Measurements from ENCODE around the gene WNT11.

The WNT11 gene

GRCh38 chr11:76194872-76195668 is 11.2 kb downstream of the WNT11 start:
- WGBS (ENCODE audit: insufficient coverage) = 95% methylated on average over 17 of the region's 21 CpGs
- no peaks in the 10 kb centered on the region for H3K9me3 ChIP-seq (ENCODE audit: control extremely low read depth in 1 of 5, control insufficient read depth in 4 of 5, insufficient read depth in 2 of 5, low read depth in 1 of 5, low read length in 4 of 5)
- H3K27ac ChIP-seq (ENCODE audit: insufficient read depth in 1 of 2, low read depth in 1 of 2, low read length in 2 of 2, poor library complexity in 1 of 2, severe bottlenecking in 2 of 2) = no peak overlapping the region
- no peak overlapping the region for H3K4me3 ChIP-seq (ENCODE audit: control insufficient read depth in 1 of 7, extremely low read depth in 1 of 7, insufficient read depth in 4 of 7, low read depth in 2 of 7, low read length in 6 of 7)
- no peaks in the 10 kb centered on the region for H3K27me3 ChIP-seq (replicated peaks in 2 of 5; ENCODE audit: control insufficient read depth in 4 of 5, insufficient read depth in 5 of 5, low read length in 4 of 5)
- no peaks in the 10 kb centered on the region for H3K4me1 ChIP-seq (ENCODE audit: control extremely low read depth in 1 of 4, control insufficient read depth in 4 of 4, insufficient read depth in 4 of 4, low read length in 3 of 4)
- CTCF ChIA-PET = interaction anchor here (0.9 to 2.3 kb wide), 5 partner anchors 9 to 39 kb away, joined by 3 to 12 read pairs (median 3); partner anchors contain the start of gene WNT11
- H3K36me3 ChIP-seq (ENCODE audit: control insufficient read depth in 4 of 4, insufficient read depth in 4 of 4, low read length in 3 of 4) = no peaks in the 10 kb centered on the region
- POLR2A ChIA-PET = no interaction called here
- no peak for DNase-seq

- H3K4me1 ChIP-seq (ENCODE audit: control extremely low read depth in 1 of 4, control insufficient read depth in 4 of 4, insufficient read depth in 4 of 4, low read length in 3 of 4) = no peaks in the 10 kb centered on the region
- H3K27me3 ChIP-seq (replicated peaks in 2 of 5; ENCODE audit: control insufficient read depth in 4 of 5, insufficient read depth in 5 of 5, low read length in 4 of 5) = no peaks in the 10 kb centered on the region
- 94% methylated on average over 9 of the region's 9 CpGs for WGBS (ENCODE audit: insufficient coverage)
- no peaks in the 10 kb centered on the region for H3K36me3 ChIP-seq (ENCODE audit: control insufficient read depth in 4 of 4, insufficient read depth in 4 of 4, low read length in 3 of 4)
- no peaks in the 10 kb centered on the region for H3K9me3 ChIP-seq (ENCODE audit: control extremely low read depth in 1 of 5, control insufficient read depth in 4 of 5, insufficient read depth in 2 of 5, low read depth in 1 of 5, low read length in 4 of 5)
- POLR2A ChIA-PET = no interaction called here
- H3K27ac ChIP-seq (ENCODE audit: insufficient read depth in 1 of 2, low read depth in 1 of 2, low read length in 2 of 2, poor library complexity in 1 of 2, severe bottlenecking in 2 of 2) = no peak overlapping the region
- CTCF ChIA-PET = no interaction called here
- DNase-seq = no peak
- no peak overlapping the region for H3K4me3 ChIP-seq (ENCODE audit: control insufficient read depth in 1 of 7, extremely low read depth in 1 of 7, insufficient read depth in 4 of 7, low read depth in 2 of 7, low read length in 6 of 7)
Measured at GRCh38 chr11:76193219-76193618, 13.1 kb downstream of the WNT11 start.

GRCh38 chr11:76190376-76190775 is 15.9 kb downstream of the WNT11 start:
- Histone ChIP-seq H3K27ac (ENCODE audit: insufficient read depth in 1 of 2, low read depth in 1 of 2, low read length in 2 of 2, poor library complexity in 1 of 2, severe bottlenecking in 2 of 2) (no peak overlapping the region), H3K4me3 (ENCODE audit: control insufficient read depth in 1 of 7, extremely low read depth in 1 of 7, insufficient read depth in 4 of 7, low read depth in 2 of 7, low read length in 6 of 7) (no peak overlapping the region), H3K9me3 (ENCODE audit: control extremely low read depth in 1 of 5, control insufficient read depth in 4 of 5, insufficient read depth in 2 of 5, low read depth in 1 of 5, low read length in 4 of 5) (no peaks in the 10 kb centered on the region), H3K36me3 (ENCODE audit: control insufficient read depth in 4 of 4, insufficient read depth in 4 of 4, low read length in 3 of 4) (no peaks in the 10 kb centered on the region), H3K27me3 (replicated peaks in 2 of 5; ENCODE audit: control insufficient read depth in 4 of 5, insufficient read depth in 5 of 5, low read length in 4 of 5) (no peaks in the 10 kb centered on the region), H3K4me1 (ENCODE audit: control extremely low read depth in 1 of 4, control insufficient read depth in 4 of 4, insufficient read depth in 4 of 4, low read length in 3 of 4) (no peaks in the 10 kb centered on the region)
- no peak for DNase-seq
- POLR2A ChIA-PET = no interaction called here
- CTCF ChIA-PET = interaction anchor here (1.4 kb wide), 1 partner anchor 17 kb away, joined by 5 read pairs; no protein-coding TSS in a partner anchor
- WGBS (ENCODE audit: insufficient coverage) = 65% methylated on average over 6 of the region's 7 CpGs

DNA sequence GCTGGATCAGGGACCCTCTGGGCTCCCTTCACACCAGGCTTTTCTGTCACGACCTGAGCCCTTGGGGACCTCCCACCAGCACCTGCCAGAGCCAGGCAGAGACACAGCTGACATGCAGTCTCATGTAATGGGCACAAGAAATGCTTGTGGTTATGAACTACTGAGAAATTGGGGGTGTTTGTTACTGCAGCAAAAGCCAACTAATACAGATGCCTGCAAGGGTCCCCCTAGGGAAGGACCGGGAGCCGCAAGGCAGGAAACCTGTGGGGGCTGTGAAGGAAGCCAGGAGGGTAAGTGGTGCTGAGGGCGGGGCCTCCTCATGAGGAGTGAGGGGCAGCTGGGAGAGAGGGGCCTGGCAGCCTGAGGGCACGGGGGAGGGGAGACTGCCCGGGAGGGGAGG is 16.6 kb downstream of the WNT11 start:
- Histone ChIP-seq H3K4me1 (ENCODE audit: control extremely low read depth in 1 of 4, control insufficient read depth in 4 of 4, insufficient read depth in 4 of 4, low read length in 3 of 4) (peaks cover 0 to 6% (median 5%) of the 10 kb centered on the region in 4 experiments), H3K36me3 (ENCODE audit: control insufficient read depth in 4 of 4, insufficient read depth in 4 of 4, low read length in 3 of 4) (no peaks in the 10 kb centered on the region), H3K27ac (ENCODE audit: insufficient read depth in 1 of 2, low read depth in 1 of 2, low read length in 2 of 2, poor library complexity in 1 of 2, severe bottlenecking in 2 of 2) (no peak overlapping the region), H3K4me3 (ENCODE audit: control insufficient read depth in 1 of 7, extremely low read depth in 1 of 7, insufficient read depth in 4 of 7, low read depth in 2 of 7, low read length in 6 of 7) (no peak overlapping the region), H3K27me3 (replicated peaks in 2 of 5; ENCODE audit: control insufficient read depth in 4 of 5, insufficient read depth in 5 of 5, low read length in 4 of 5) (no peaks in the 10 kb centered on the region), H3K9me3 (ENCODE audit: control extremely low read depth in 1 of 5, control insufficient read depth in 4 of 5, insufficient read depth in 2 of 5, low read depth in 1 of 5, low read length in 4 of 5) (no peaks in the 10 kb centered on the region)
- no peak for DNase-seq
- CTCF ChIA-PET = interaction anchor here (1.4 kb wide), 1 partner anchor 18 kb away, joined by 5 read pairs; no protein-coding TSS in a partner anchor
- POLR2A ChIA-PET = no interaction called here
- 85% methylated on average over 6 of the region's 6 CpGs for WGBS (ENCODE audit: insufficient coverage)

GRCh38 chr11:76188873-76189272 is 17.4 kb downstream of the WNT11 start:
- 100% methylated on average over 4 of the region's 4 CpGs for whole genome bisulfite sequencing (ENCODE audit: insufficient coverage)
- POLR2A ChIA-PET = no interaction called here

GRCh38 chr11:76186776-76187279 is 19.5 kb downstream of the WNT11 start:
- WGBS (ENCODE audit: insufficient coverage) = 97% methylated on average over 16 of the region's 21 CpGs
- Histone ChIP-seq H3K4me1 (ENCODE audit: control extremely low read depth in 1 of 4, control insufficient read depth in 4 of 4, insufficient read depth in 4 of 4, low read length in 3 of 4) (peaks cover 0 to 15% (median 11%) of the 10 kb centered on the region in 4 experiments), H3K27me3 (replicated peaks in 2 of 5; ENCODE audit: control insufficient read depth in 4 of 5, insufficient read depth in 5 of 5, low read length in 4 of 5) (no peaks in the 10 kb centered on the region), H3K9me3 (ENCODE audit: control extremely low read depth in 1 of 5, control insufficient read depth in 4 of 5, insufficient read depth in 2 of 5, low read depth in 1 of 5, low read length in 4 of 5) (no peaks in the 10 kb centered on the region), H3K27ac (ENCODE audit: insufficient read depth in 1 of 2, low read depth in 1 of 2, low read length in 2 of 2, poor library complexity in 1 of 2, severe bottlenecking in 2 of 2) (no peak overlapping the region), H3K4me3 (ENCODE audit: control insufficient read depth in 1 of 7, extremely low read depth in 1 of 7, insufficient read depth in 4 of 7, low read depth in 2 of 7, low read length in 6 of 7) (no peak overlapping the region), H3K36me3 (ENCODE audit: control insufficient read depth in 4 of 4, insufficient read depth in 4 of 4, low read length in 3 of 4) (no peaks in the 10 kb centered on the region)
- ChIA-PET POLR2A (no interaction called here), CTCF (interaction anchor here (1.3 to 1.5 kb wide), 3 partner anchors 9 to 290 kb away, joined by 4 to 9 read pairs (median 4); no protein-coding TSS in a partner anchor)
- DNase-seq = no peak

More at GRCh38 chr11:76188873-76189272, 17.4 kb downstream of the WNT11 start:
- no peak overlapping the region for H3K27ac ChIP-seq (ENCODE audit: insufficient read depth in 1 of 2, low read depth in 1 of 2, low read length in 2 of 2, poor library complexity in 1 of 2, severe bottlenecking in 2 of 2)
- H3K27me3 ChIP-seq (replicated peaks in 2 of 5; ENCODE audit: control insufficient read depth in 4 of 5, insufficient read depth in 5 of 5, low read length in 4 of 5) = no peaks in the 10 kb centered on the region
- H3K36me3 ChIP-seq (ENCODE audit: control insufficient read depth in 4 of 4, insufficient read depth in 4 of 4, low read length in 3 of 4) = no peaks in the 10 kb centered on the region
- no peaks in the 10 kb centered on the region for H3K9me3 ChIP-seq (ENCODE audit: control extremely low read depth in 1 of 5, control insufficient read depth in 4 of 5, insufficient read depth in 2 of 5, low read depth in 1 of 5, low read length in 4 of 5)
- DNase-seq = no peak
- H3K4me1 ChIP-seq (ENCODE audit: control extremely low read depth in 1 of 4, control insufficient read depth in 4 of 4, insufficient read depth in 4 of 4, low read length in 3 of 4) = peaks cover 0 to 14% (median 11%) of the 10 kb centered on the region in 4 experiments
- CTCF ChIA-PET = no interaction called here
- H3K4me3 ChIP-seq (ENCODE audit: control insufficient read depth in 1 of 7, extremely low read depth in 1 of 7, insufficient read depth in 4 of 7, low read depth in 2 of 7, low read length in 6 of 7) = no peak overlapping the region

- POLR2A ChIA-PET = no interaction called here
- peaks cover 0 to 15% (median 11%) of the 10 kb centered on the region in 4 experiments for H3K4me1 ChIP-seq (ENCODE audit: control extremely low read depth in 1 of 4, control insufficient read depth in 4 of 4, insufficient read depth in 4 of 4, low read length in 3 of 4)
- DNase-seq = no peak
- no peaks in the 10 kb centered on the region for H3K9me3 ChIP-seq (ENCODE audit: control extremely low read depth in 1 of 5, control insufficient read depth in 4 of 5, insufficient read depth in 2 of 5, low read depth in 1 of 5, low read length in 4 of 5)
- no peaks in the 10 kb centered on the region for H3K27me3 ChIP-seq (replicated peaks in 2 of 5; ENCODE audit: control insufficient read depth in 4 of 5, insufficient read depth in 5 of 5, low read length in 4 of 5)
- WGBS (ENCODE audit: insufficient coverage) = 94% methylated on average over 6 of the region's 15 CpGs
- H3K36me3 ChIP-seq (ENCODE audit: control insufficient read depth in 4 of 4, insufficient read depth in 4 of 4, low read length in 3 of 4) = no peaks in the 10 kb centered on the region
- CTCF ChIA-PET = interaction anchor here (0.7 to 1.5 kb wide), 6 partner anchors 10 to 289 kb away, joined by 3 to 9 read pairs (median 4); no protein-coding TSS in a partner anchor
- H3K4me3 ChIP-seq (ENCODE audit: control insufficient read depth in 1 of 7, extremely low read depth in 1 of 7, insufficient read depth in 4 of 7, low read depth in 2 of 7, low read length in 6 of 7) = no peak overlapping the region
- H3K27ac ChIP-seq (ENCODE audit: insufficient read depth in 1 of 2, low read depth in 1 of 2, low read length in 2 of 2, poor library complexity in 1 of 2, severe bottlenecking in 2 of 2) = no peak overlapping the region
Measured at GRCh38 chr11:76185931-76186401, 20.3 kb downstream of the WNT11 start.
